HepG2 (cell line): Measurements from ENCODE around the gene POLDIP3. TPM values are rescaled to one million over a fixed set of nuclear protein-coding genes. Genes with fewer than 3 reads are reported as not detected.

Source experiments
- ATF7 ChIP-seq, 2 experiments: fragments of 450-650 bp in 1 of 2; sonication (generic) in 1 of 2; formaldehyde crosslinking in 1 of 2; IDR thresholded peaks; 2 replicates each; pipeline versions ENCODE4 v1.4.0 to v1.6.1; 2016 to 2020; ENCODE audit warnings: antibody characterized with exemption in 1 of 2, mild to moderate bottlenecking in 1 of 2, missing genetic modification reagents in 1 of 2
- FOXM1 ChIP-seq: sonication (generic); formaldehyde crosslinking; IDR thresholded peaks from 2 replicates; pipeline ENCODE4 v1.5.0; 2020; ENCODE audit warnings: missing genetic modification reagents
- HOXA3 ChIP-seq: sonication (generic); formaldehyde crosslinking; IDR thresholded peaks from 2 replicates; pipeline ENCODE4 v1.5.0; 2020; ENCODE audit warnings: missing genetic modification reagents
- JUN ChIP-seq: sonication (generic); formaldehyde crosslinking; IDR thresholded peaks from 2 replicates; pipeline ENCODE4 v1.4.0; 2020; ENCODE audit warnings: mild to moderate bottlenecking, missing genetic modification reagents
- SMC3 ChIP-seq: IDR thresholded peaks from 2 replicates; pipeline ENCODE4 v1.6.1; 2011; ENCODE audit warnings: low read length, improper control_type of control experiment
- ZNF484 ChIP-seq: sonication (generic); formaldehyde crosslinking; IDR thresholded peaks from 2 replicates; pipeline ENCODE4 v1.5.1; 2020; ENCODE audit warnings: mild to moderate bottlenecking, low read depth, missing genetic modification reagents, borderline replicate concordance
- polyA plus RNA-seq, 8 experiments: library from polyadenylated mRNA; depleted of rRNA in 3 of 8; stranded (reverse) in 7 of 8; unstranded in 1 of 8; fragments of >200 nt; fragmentation: Illumina TruSeq in 4 of 8; extraction: Trizol in 4 of 8; gene quantifications; 2 replicates each; pipeline versions ENCODE4 v1.2.1 to v1.2.3, GENCODE V29; 2011 to 2016; ENCODE audit warnings: low read depth in 4 of 8, missing spikeins in 1 of 8, mixed read lengths in 1 of 8; ENCODE audit not compliant: insufficient read depth in 1 of 8
- total RNA-seq, 5 experiments: library from RNA; depleted of rRNA; stranded (reverse); fragments of >200 nt; fragmentation: Illumina TruSeq; extraction: Trizol; gene quantifications; 2 replicates each; pipeline ENCODE4 v1.2.3, GENCODE V29; 2016; ENCODE audit warnings: low read depth in 1 of 5
- TF ChIP-seq, protein P1 (sequence below): sonication (generic); formaldehyde crosslinking; IDR thresholded peaks from 2 replicates; pipeline ENCODE4 v1.9.0; 2022; ENCODE audit warnings: missing genetic modification reagents, mild to moderate bottlenecking, borderline replicate concordance
- TF ChIP-seq, protein P2 (sequence below): sonication (generic); formaldehyde crosslinking; IDR thresholded peaks from 2 replicates; pipeline ENCODE4 v1.9.0; 2021; ENCODE audit warnings: mild to moderate bottlenecking, missing genetic modification reagents
- TF ChIP-seq, protein P3 (sequence below): sonication (generic); formaldehyde crosslinking; IDR thresholded peaks from 2 replicates; pipeline ENCODE4 v1.4.0; 2020; ENCODE audit warnings: low read depth, missing genetic modification reagents
- TF ChIP-seq, protein P4 (sequence below): sonication (generic); formaldehyde crosslinking; IDR thresholded peaks from 2 replicates; pipeline ENCODE4 v1.5.1; 2020; ENCODE audit warnings: mild to moderate bottlenecking, missing genetic modification reagents, borderline replicate concordance
- TF ChIP-seq, protein P5 (sequence below): sonication (generic); formaldehyde crosslinking; IDR thresholded peaks from 2 replicates; pipeline ENCODE4 v1.4.0; 2020; ENCODE audit warnings: missing genetic modification reagents, borderline replicate concordance

Gene POLDIP3
- total and polyA plus RNA-seq, 2 of the 13 experiments (the other 11 are each of a cell fraction or from before 2014, with no cell fraction given), result 45.8 to 47.4 TPM

DNA sequence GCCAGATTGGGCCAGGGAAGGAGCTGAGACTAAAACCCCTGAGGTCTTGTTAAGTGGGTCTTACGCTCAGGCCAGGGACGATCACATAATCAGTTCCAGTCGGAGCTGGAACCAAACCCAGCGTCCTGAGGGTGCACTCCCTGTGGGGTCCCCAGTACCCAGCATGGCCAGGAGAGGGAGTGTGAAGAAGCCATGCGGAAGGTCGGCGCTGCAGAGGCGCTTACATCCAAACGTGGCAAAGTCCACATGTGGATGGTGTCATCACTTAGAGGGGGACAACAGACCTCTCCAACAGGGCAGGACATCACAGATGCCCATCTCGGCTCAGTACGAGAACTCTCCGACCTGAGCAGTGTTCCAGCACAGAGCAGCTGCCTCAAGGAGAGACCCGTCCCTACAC, 17.4 kb upstream of the POLDIP3 start (continued):
- TF ChIP-seq, protein P1, sequence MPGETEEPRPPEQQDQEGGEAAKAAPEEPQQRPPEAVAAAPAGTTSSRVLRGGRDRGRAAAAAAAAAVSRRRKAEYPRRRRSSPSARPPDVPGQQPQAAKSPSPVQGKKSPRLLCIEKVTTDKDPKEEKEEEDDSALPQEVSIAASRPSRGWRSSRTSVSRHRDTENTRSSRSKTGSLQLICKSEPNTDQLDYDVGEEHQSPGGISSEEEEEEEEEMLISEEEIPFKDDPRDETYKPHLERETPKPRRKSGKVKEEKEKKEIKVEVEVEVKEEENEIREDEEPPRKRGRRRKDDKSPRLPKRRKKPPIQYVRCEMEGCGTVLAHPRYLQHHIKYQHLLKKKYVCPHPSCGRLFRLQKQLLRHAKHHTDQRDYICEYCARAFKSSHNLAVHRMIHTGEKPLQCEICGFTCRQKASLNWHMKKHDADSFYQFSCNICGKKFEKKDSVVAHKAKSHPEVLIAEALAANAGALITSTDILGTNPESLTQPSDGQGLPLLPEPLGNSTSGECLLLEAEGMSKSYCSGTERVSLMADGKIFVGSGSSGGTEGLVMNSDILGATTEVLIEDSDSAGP, result 0 out of 2 replicates have a peak, but pooled peaks have one; percentile 29
- TF ChIP-seq HOXA3, result peak; percentile 44
- TF ChIP-seq, protein P2, sequence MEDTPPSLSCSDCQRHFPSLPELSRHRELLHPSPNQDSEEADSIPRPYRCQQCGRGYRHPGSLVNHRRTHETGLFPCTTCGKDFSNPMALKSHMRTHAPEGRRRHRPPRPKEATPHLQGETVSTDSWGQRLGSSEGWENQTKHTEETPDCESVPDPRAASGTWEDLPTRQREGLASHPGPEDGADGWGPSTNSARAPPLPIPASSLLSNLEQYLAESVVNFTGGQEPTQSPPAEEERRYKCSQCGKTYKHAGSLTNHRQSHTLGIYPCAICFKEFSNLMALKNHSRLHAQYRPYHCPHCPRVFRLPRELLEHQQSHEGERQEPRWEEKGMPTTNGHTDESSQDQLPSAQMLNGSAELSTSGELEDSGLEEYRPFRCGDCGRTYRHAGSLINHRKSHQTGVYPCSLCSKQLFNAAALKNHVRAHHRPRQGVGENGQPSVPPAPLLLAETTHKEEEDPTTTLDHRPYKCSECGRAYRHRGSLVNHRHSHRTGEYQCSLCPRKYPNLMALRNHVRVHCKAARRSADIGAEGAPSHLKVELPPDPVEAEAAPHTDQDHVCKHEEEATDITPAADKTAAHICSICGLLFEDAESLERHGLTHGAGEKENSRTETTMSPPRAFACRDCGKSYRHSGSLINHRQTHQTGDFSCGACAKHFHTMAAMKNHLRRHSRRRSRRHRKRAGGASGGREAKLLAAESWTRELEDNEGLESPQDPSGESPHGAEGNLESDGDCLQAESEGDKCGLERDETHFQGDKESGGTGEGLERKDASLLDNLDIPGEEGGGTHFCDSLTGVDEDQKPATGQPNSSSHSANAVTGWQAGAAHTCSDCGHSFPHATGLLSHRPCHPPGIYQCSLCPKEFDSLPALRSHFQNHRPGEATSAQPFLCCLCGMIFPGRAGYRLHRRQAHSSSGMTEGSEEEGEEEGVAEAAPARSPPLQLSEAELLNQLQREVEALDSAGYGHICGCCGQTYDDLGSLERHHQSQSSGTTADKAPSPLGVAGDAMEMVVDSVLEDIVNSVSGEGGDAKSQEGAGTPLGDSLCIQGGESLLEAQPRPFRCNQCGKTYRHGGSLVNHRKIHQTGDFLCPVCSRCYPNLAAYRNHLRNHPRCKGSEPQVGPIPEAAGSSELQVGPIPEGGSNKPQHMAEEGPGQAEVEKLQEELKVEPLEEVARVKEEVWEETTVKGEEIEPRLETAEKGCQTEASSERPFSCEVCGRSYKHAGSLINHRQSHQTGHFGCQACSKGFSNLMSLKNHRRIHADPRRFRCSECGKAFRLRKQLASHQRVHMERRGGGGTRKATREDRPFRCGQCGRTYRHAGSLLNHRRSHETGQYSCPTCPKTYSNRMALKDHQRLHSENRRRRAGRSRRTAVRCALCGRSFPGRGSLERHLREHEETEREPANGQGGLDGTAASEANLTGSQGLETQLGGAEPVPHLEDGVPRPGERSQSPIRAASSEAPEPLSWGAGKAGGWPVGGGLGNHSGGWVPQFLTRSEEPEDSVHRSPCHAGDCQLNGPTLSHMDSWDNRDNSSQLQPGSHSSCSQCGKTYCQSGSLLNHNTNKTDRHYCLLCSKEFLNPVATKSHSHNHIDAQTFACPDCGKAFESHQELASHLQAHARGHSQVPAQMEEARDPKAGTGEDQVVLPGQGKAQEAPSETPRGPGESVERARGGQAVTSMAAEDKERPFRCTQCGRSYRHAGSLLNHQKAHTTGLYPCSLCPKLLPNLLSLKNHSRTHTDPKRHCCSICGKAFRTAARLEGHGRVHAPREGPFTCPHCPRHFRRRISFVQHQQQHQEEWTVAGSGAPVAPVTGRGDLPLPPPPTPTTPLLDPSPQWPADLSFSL (CRISPR knock-in tag), result no peak
- TF ChIP-seq, protein P3, sequence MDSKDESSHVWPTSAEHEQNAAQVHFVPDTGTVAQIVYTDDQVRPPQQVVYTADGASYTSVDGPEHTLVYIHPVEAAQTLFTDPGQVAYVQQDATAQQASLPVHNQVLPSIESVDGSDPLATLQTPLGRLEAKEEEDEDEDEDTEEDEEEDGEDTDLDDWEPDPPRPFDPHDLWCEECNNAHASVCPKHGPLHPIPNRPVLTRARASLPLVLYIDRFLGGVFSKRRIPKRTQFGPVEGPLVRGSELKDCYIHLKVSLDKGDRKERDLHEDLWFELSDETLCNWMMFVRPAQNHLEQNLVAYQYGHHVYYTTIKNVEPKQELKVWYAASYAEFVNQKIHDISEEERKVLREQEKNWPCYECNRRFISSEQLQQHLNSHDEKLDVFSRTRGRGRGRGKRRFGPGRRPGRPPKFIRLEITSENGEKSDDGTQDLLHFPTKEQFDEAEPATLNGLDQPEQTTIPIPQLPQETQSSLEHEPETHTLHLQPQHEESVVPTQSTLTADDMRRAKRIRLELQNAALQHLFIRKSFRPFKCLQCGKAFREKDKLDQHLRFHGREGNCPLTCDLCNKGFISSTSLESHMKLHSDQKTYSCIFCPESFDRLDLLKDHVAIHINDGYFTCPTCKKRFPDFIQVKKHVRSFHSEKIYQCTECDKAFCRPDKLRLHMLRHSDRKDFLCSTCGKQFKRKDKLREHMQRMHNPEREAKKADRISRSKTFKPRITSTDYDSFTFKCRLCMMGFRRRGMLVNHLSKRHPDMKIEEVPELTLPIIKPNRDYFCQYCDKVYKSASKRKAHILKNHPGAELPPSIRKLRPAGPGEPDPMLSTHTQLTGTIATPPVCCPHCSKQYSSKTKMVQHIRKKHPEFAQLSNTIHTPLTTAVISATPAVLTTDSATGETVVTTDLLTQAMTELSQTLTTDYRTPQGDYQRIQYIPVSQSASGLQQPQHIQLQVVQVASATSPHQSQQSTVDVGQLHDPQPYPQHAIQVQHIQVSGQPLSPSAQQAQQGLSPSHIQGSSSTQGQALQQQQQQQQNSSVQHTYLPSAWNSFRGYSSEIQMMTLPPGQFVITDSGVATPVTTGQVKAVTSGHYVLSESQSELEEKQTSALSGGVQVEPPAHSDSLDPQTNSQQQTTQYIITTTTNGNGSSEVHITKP (CRISPR knock-in tag), result no peak
- no peak for TF ChIP-seq FOXM1 (CRISPR knock-in tag)
- peak; percentile 30 for TF ChIP-seq SMC3
- no peak for TF ChIP-seq ZNF484
- TF ChIP-seq, protein P4, sequence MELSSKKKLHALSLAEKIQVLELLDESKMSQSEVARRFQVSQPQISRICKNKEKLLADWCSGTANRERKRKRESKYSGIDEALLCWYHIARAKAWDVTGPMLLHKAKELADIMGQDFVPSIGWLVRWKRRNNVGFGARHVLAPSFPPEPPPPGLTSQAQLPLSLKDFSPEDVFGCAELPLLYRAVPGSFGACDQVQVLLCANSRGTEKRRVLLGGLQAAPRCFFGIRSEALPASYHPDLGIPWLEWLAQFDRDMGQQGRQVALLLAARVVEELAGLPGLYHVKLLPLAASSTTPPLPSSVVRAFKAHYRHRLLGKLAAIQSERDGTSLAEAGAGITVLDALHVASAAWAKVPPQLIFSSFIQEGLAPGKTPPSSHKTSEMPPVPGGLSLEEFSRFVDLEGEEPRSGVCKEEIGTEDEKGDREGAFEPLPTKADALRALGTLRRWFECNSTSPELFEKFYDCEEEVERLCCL (CRISPR knock-in tag), result no peak
- no peak for TF ChIP-seq JUN (CRISPR knock-in tag)
- TF ChIP-seq ATF7 (IDR thresholded peaks at IDR 0.05), result no peak
- TF ChIP-seq ATF7 (CRISPR knock-in tag; IDR thresholded peaks at IDR 0.05), result 0 out of 2 replicates have a peak, but pooled peaks have one; percentile 27
- TF ChIP-seq, protein P5, sequence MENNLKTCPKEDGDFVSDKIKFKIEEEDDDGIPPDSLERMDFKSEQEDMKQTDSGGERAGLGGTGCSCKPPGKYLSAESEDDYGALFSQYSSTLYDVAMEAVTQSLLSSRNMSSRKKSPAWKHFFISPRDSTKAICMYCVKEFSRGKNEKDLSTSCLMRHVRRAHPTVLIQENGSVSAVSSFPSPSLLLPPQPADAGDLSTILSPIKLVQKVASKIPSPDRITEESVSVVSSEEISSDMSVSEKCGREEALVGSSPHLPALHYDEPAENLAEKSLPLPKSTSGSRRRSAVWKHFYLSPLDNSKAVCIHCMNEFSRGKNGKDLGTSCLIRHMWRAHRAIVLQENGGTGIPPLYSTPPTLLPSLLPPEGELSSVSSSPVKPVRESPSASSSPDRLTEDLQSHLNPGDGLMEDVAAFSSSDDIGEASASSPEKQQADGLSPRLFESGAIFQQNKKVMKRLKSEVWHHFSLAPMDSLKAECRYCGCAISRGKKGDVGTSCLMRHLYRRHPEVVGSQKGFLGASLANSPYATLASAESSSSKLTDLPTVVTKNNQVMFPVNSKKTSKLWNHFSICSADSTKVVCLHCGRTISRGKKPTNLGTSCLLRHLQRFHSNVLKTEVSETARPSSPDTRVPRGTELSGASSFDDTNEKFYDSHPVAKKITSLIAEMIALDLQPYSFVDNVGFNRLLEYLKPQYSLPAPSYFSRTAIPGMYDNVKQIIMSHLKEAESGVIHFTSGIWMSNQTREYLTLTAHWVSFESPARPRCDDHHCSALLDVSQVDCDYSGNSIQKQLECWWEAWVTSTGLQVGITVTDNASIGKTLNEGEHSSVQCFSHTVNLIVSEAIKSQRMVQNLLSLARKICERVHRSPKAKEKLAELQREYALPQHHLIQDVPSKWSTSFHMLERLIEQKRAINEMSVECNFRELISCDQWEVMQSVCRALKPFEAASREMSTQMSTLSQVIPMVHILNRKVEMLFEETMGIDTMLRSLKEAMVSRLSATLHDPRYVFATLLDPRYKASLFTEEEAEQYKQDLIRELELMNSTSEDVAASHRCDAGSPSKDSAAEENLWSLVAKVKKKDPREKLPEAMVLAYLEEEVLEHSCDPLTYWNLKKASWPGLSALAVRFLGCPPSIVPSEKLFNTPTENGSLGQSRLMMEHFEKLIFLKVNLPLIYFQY (CRISPR knock-in tag), result no peak
